GM12878 (cell line): Measurements from ENCODE around the gene GYG2. TPM values are rescaled to one million over a fixed set of nuclear protein-coding genes. Genes with fewer than 3 reads are reported as not detected.

Source experiments
- ATAC-seq: fragments of 200-7000 bp; cut with Tn5 transposase; 3 replicates; pipeline ENCODE4 v1.9.1; 2020; ENCODE audit warnings: mild to moderate bottlenecking, moderate library complexity
- BruUV-seq: library from RNA; stranded (reverse); fragments of 400-500 nt; replicated peaks from 2 replicates; lab custom pipeline; 2021; lab: Mats Ljungman, UMichigan
- CTCF ChIA-PET: fragments of 300-600 bp; sonication (Branson Sonifier 250); formaldehyde crosslinking; extraction: SDS; loops from one replicate; lab custom pipeline; 2021; ENCODE audit warnings: inconsistent platforms; lab: Yijun Ruan, JAX
- POLR2A ChIA-PET: fragments of 350-600 bp; formaldehyde crosslinking; extraction: SDS; loops from one replicate; lab custom pipeline; 2021; ENCODE audit warnings: inconsistent platforms; lab: Charles Lee
- RAD21 ChIA-PET: fragments of 300-600 bp; sonication (Branson Sonifier 250); formaldehyde crosslinking; loops from one replicate; lab custom pipeline; 2023; ENCODE audit warnings: antibody characterized with exemption; ENCODE audit not compliant: unreplicated experiment; lab: Charles Lee
- SMC1A ChIA-PET: fragments of 300-600 bp; sonication (Branson Sonifier 250); formaldehyde crosslinking; loops from one replicate; lab custom pipeline; 2023; ENCODE audit not compliant: unreplicated experiment, uncharacterized antibody; lab: Charles Lee
- DNase-seq: peaks from one replicate; pipeline ENCODE4 v3.0.0-alpha.2; 2011; ENCODE audit warnings: low read depth, low spot score
- FAIRE-seq: peaks from 3 replicates; lab custom pipeline; 2011; peaks lifted over from hg19 to GRCh38; lab: Jason Lieb, UNC
- H2AFZ ChIP-seq: 2 replicates; pipeline ENCODE4 v1.6.0; 2011; ENCODE audit warnings: low read depth, low read length, control low read depth; ENCODE audit not compliant: control insufficient read depth
- H3K27ac ChIP-seq: 2 replicates; pipeline ENCODE4 v1.5.1; 2011; ENCODE audit warnings: control low read depth; ENCODE audit not compliant: control insufficient read depth, insufficient read depth
- H3K27me3 ChIP-seq, 2 experiments: replicated peaks in 1 of 2; 2 replicates each; pipeline versions ENCODE4 v1.6.0 to v1.6.1; 2011; ENCODE audit warnings: low read length in 1 of 2; ENCODE audit not compliant: control insufficient read depth in 2 of 2, insufficient read depth in 2 of 2
- H3K36me3 ChIP-seq, 2 experiments: 2 replicates each; pipeline ENCODE4 v1.5.1; 2011; ENCODE audit warnings: low read length in 1 of 2; ENCODE audit not compliant: control insufficient read depth in 2 of 2, insufficient read depth in 2 of 2
- H3K4me1 ChIP-seq: 2 replicates; pipeline ENCODE4 v1.6.1; 2011; ENCODE audit warnings: mild to moderate bottlenecking, low read length, moderate library complexity, mixed read lengths; ENCODE audit not compliant: control insufficient read depth, insufficient read depth
- H3K4me2 ChIP-seq: 2 replicates; pipeline ENCODE4 v1.6.0; 2011; ENCODE audit warnings: control low read depth; ENCODE audit not compliant: control insufficient read depth, insufficient read depth
- H3K4me3 ChIP-seq: fragments of 200-600 bp; sonication (generic); 2 replicates; pipeline ENCODE4 v1.5.1; 2016
- H3K79me2 ChIP-seq: 2 replicates; pipeline ENCODE4 v1.6.0; 2011; ENCODE audit warnings: low read length; ENCODE audit not compliant: control insufficient read depth, insufficient read depth
- H3K9ac ChIP-seq: 2 replicates; pipeline ENCODE4 v1.8.0; 2011; ENCODE audit warnings: low read length, control low read depth, mixed read lengths; ENCODE audit not compliant: control insufficient read depth, insufficient read depth
- H3K9me3 ChIP-seq: replicated peaks from 3 replicates; pipeline ENCODE4 v1.5.1; 2011; ENCODE audit warnings: mild to moderate bottlenecking, low read length; ENCODE audit not compliant: control insufficient read depth, insufficient read depth
- H4K20me1 ChIP-seq: 2 replicates; pipeline ENCODE4 v1.6.0; 2011; ENCODE audit not compliant: control insufficient read depth, insufficient read depth
- HCFC1 ChIP-seq: fragments of 150-350 bp; IDR thresholded peaks from 2 replicates; pipeline ENCODE4 v1.6.1; 2014; ENCODE audit warnings: low read length
- HDAC2 ChIP-seq: fragments of 200-600 bp; sonication (generic); IDR thresholded peaks from 2 replicates; pipeline ENCODE4 v1.6.1; 2017
- LARP7 ChIP-seq: fragments of 450-650 bp; IDR thresholded peaks from 2 replicates; pipeline ENCODE4 v1.6.1; 2017; ENCODE audit warnings: mild to moderate bottlenecking
- RBBP5 ChIP-seq: fragments of 200-600 bp; sonication (generic); conservative IDR thresholded peaks from 2 replicates; pipeline ENCODE4 v1.6.1; 2016
- RELA ChIP-seq: fragments of 450-650 bp; IDR thresholded peaks from 2 replicates; pipeline ENCODE4 v1.8.0; 2014; ENCODE audit warnings: borderline replicate concordance; ENCODE audit not compliant: partially characterized antibody
- SREBF2 ChIP-seq: IDR thresholded peaks from 2 replicates; pipeline ENCODE4 v1.6.1; 2012; ENCODE audit warnings: mild to moderate bottlenecking, low read length
- TAF1 ChIP-seq: IDR thresholded peaks from 2 replicates; pipeline ENCODE4 v1.6.1; 2011; ENCODE audit warnings: mild to moderate bottlenecking, low read depth, low read length, borderline replicate concordance
- ZBTB33 ChIP-seq: fragments of 450-650 bp; IDR thresholded peaks from 2 replicates; pipeline ENCODE4 v1.6.1; 2017; ENCODE audit warnings: mild to moderate bottlenecking
- ZNF592 ChIP-seq: fragments of 450-650 bp; IDR thresholded peaks from 2 replicates; pipeline ENCODE4 v1.6.1; 2017; ENCODE audit warnings: mild to moderate bottlenecking, moderate library complexity
- WGBS: methylation state at CpG from one replicate; pipeline ENCODE4 v1.1.6; 2016; ENCODE audit warnings: low lambda C conversion rate; ENCODE audit not compliant: insufficient replicate concordance, insufficient coverage; ENCODE audit errors: missing lambda C conversion rate; 5-methylcytosine and 5-hydroxymethylcytosine counted together
- in situ Hi-C: fragments of 300-500 bp; cut with MboI; formaldehyde crosslinking; loops from 9 replicates; pipeline ENCODE4 v1.14.3; 2018; ENCODE audit warnings: mixed read lengths
- intact Hi-C: fragments of 100-400 bp; cut with micrococcal nuclease; formaldehyde crosslinking; loops from one replicate; pipeline ENCODE4 v1.14.2; 2022; ENCODE audit not compliant: unreplicated experiment
- polyA plus RNA-seq, 11 experiments: library from polyadenylated mRNA; depleted of rRNA in 4 of 11; unstranded in 6 of 11; stranded (reverse) in 5 of 11; fragments of >200 nt; fragmentation: Nextera tagmentation in 4 of 11; fragmentation: Illumina TruSeq in 1 of 11; extraction: Ambion mirVana in 4 of 11; extraction: Trizol in 1 of 11; gene quantifications; 1 replicate in 1 of 11; 2 replicates in 10 of 11; pipeline versions ENCODE4 v1.2.1 to v1.2.3, GENCODE V29; 2011 to 2016; ENCODE audit warnings: inconsistent platforms in 2 of 11, missing spikeins in 2 of 11, low read depth in 1 of 11
- total RNA-seq, 4 experiments: library from RNA; depleted of rRNA in 3 of 4; stranded (reverse); fragments of >200 nt in 3 of 4; fragmentation: Illumina TruSeq in 1 of 4; extraction: Trizol in 1 of 4; gene quantifications; 2 replicates each; pipeline versions ENCODE4 v1.2.1 to v1.2.3, GENCODE V29; 2013 to 2021
- TF ChIP-seq, protein P1 (sequence below): fragments of 150-350 bp; IDR thresholded peaks from 2 replicates; pipeline ENCODE4 v1.6.1; 2014; ENCODE audit warnings: mild to moderate bottlenecking, low read depth, low read length
- TF ChIP-seq, protein P2 (sequence below): fragments of 450-650 bp; IDR thresholded peaks from 2 replicates; pipeline ENCODE4 v1.6.1; 2017; ENCODE audit warnings: mild to moderate bottlenecking, low read depth, inconsistent platforms; ENCODE audit not compliant: poor library complexity, severe bottlenecking

Gene GYG2
- total and polyA plus RNA-seq, 10 of the 15 experiments (the other 5 are each of a cell fraction or from before 2014, with no cell fraction given), result 0.05 TPM; not detected in 9

DNA sequence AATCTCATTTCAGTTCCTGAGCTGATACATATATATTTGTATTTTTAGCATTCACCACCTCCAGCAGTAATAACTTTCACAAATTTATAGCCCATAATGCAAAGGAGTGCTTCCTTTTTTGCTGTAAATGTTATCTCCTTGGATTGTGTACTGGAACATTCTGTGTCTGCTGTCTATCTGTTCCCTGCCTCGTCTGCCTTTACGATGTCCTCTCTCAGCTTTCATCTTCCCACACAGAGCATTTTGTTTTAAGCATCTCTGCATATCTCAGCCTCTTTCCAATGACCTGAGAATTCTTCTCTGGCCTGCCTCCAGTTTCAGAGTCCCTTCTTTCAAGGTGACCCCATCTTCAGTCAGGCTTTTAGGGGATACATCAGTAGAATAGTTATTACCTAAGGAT lies 43.1 kb downstream of the GYG2 start:
- CTCF ChIA-PET, result interaction anchor here (1.1 kb wide), 1 partner anchor 27 kb away, joined by 3 read pairs; no protein-coding TSS in a partner anchor
- no peaks in the 10 kb centered on the region for H3K4me1 ChIP-seq
- in situ Hi-C loops (no loop called here), intact Hi-C loops (no loop called here)
- H3K79me2 ChIP-seq, result no peaks in the 10 kb centered on the region
- no peak overlapping the region for H3K4me2 ChIP-seq
- POLR2A ChIA-PET, result no interaction called here
- no peaks in the 10 kb centered on the region for H3K27me3 ChIP-seq
- H3K9me3 ChIP-seq, result no peaks in the 10 kb centered on the region; the same call in 2 of the 3 replicates
- no peak overlapping the region for H3K9ac ChIP-seq
- no peak for ATAC-seq
- H3K4me3 ChIP-seq, result no peak overlapping the region
- RAD21 ChIA-PET, result no interaction called here
- no peak overlapping the region for H3K27ac ChIP-seq
- H3K36me3 ChIP-seq, result no peaks in the 10 kb centered on the region
- no peak for DNase-seq
- WGBS, result 50% methylated on average over 2 of the region's 2 CpGs
- no peak for FAIRE-seq
- SMC1A ChIA-PET, result no interaction called here
- no TSS peak for BruUV-seq
- H2AFZ ChIP-seq, result no peak overlapping the region
- H4K20me1 ChIP-seq, result no peaks in the 10 kb centered on the region
- TF ChIP-seq HDAC2, result no peak
- TF ChIP-seq, protein P1, sequence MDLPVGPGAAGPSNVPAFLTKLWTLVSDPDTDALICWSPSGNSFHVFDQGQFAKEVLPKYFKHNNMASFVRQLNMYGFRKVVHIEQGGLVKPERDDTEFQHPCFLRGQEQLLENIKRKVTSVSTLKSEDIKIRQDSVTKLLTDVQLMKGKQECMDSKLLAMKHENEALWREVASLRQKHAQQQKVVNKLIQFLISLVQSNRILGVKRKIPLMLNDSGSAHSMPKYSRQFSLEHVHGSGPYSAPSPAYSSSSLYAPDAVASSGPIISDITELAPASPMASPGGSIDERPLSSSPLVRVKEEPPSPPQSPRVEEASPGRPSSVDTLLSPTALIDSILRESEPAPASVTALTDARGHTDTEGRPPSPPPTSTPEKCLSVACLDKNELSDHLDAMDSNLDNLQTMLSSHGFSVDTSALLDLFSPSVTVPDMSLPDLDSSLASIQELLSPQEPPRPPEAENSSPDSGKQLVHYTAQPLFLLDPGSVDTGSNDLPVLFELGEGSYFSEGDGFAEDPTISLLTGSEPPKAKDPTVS, result no peak
- TF ChIP-seq LARP7, result no peak
- no peak for TF ChIP-seq HCFC1
- no peak for TF ChIP-seq ZBTB33
- TF ChIP-seq RELA, result no peak
- no peak for TF ChIP-seq SREBF2
- TF ChIP-seq TAF1, result no peak
- no peak for TF ChIP-seq RBBP5
- TF ChIP-seq ZNF592, result no peak
- TF ChIP-seq, protein P2, sequence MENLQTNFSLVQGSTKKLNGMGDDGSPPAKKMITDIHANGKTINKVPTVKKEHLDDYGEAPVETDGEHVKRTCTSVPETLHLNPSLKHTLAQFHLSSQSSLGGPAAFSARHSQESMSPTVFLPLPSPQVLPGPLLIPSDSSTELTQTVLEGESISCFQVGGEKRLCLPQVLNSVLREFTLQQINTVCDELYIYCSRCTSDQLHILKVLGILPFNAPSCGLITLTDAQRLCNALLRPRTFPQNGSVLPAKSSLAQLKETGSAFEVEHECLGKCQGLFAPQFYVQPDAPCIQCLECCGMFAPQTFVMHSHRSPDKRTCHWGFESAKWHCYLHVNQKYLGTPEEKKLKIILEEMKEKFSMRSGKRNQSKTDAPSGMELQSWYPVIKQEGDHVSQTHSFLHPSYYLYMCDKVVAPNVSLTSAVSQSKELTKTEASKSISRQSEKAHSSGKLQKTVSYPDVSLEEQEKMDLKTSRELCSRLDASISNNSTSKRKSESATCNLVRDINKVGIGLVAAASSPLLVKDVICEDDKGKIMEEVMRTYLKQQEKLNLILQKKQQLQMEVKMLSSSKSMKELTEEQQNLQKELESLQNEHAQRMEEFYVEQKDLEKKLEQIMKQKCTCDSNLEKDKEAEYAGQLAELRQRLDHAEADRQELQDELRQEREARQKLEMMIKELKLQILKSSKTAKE, result no peak
